NCI-H2029 (cell line): ENCODE measurements around the gene CENPP.
"Not testable (repeated sequence)": the region's sequence is repeated elsewhere in the genome, so short reads cannot be mapped to it uniquely, and the experiment has no call there.

Experiments
- DNase-seq: peaks from one replicate; lab custom pipeline; 2025; lab: John Stamatoyannopoulos, UW

The CENPP gene

GRCh38 chr9:92380603-92381002, 54.9 kb downstream of the CENPP start:
- no peak for DNase-seq

- DNase-seq = no peak
These were observed 56.0 kb downstream of the CENPP start for GRCh38 chr9:92381775-92382174.

DNA sequence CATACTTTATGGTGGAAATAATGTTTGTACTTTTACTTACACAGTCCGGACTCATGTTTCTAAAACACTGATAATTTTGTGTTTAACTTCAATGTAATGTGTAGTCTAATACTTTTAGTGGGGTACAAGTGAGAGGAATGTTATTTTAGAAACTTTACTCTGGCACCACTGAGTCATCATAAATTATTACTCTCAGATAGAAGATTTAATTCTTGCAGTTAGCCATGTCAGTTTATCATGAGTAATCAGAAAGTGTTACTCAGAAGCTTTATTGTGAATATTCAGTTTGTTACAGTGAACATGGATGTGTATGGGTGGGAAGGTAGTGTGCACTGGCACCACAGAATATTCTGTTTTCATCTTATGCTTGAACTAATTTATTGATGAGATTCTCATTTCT, 58.6 kb downstream of the CENPP start:
- no peak for DNase-seq

DNA sequence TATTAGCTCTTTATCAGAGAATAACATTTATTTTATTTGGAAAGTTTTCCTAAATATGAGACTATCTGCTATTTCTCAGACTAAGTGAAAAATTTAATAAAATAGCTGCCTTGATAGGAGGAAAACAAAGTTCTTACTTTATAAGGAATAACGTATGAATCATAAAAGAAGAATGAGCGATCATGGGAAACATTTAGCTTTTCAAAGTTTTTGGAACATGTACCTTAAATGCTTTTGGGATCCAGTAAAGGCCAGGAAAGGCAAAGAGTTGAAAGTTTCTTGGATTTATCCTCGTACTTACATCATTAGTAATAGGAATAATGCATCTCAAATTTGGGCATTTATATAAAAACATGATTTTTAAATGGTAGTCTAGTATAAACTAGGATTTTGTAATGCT, 59.2 kb downstream of the CENPP start:
- DNase-seq = no peak

DNA sequence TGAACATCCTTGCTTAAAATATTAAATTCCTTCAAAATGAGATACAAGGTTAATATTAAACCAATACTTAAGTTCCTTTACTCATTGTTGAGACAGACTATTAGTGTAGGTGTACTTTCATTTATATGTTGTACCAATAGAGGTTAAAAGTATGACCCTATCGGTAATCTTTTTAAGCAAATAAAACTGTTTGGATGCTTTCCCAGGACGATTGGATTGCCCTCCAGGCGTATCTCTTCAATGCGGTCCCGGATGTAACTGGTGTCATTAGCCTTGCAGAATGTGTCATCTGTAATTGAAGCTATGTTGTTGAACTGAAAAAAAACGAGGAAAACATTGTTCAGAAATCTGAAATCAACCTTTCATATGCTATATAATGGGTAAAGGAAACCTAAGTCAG, 59.7 kb downstream of the CENPP start:
- DNase-seq = peak; percentile 43

DNA sequence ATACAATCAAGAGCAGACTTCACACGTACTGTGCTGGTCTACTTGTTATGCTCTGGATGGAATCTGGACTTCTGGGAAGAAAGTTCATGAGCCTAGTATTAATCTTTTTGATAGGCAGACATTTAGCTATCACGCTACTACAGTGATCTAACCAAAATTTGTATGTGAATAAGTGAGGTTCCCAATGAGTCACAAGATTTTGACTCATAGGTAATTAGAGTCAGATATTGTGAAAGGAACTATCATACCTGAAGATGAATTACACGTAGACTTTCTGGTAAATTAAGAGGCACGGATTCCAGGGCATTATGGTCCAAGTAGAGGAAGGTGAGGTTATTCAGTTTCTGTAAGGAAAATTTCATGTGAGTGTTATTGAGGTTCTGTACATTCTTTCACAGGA, 60.2 kb downstream of the CENPP start:
- no peak for DNase-seq

GRCh38 chr9:92392690-92393089, 66.9 kb downstream of the CENPP start:
- DNase-seq = no peak

DNA sequence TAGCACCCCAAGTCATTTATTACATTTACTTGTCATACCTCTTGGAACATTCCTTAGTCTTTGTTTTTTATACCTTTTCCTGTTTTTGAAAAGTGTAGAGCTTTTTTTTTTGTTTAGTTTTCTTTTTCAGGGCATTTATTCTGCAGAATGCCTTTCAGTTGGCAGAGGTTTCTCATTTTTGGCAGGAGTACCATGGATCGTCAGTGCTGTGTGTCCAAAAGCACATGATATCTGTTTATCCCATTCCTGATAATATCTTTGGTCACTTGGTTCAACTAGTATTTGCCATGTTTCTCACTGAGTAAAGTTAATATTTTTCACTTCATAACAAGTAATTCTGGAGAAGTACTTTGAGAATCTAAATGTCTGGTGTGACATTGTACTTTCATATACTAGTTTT, 67.9 kb downstream of the CENPP start:
- DNase-seq = no peak

DNA sequence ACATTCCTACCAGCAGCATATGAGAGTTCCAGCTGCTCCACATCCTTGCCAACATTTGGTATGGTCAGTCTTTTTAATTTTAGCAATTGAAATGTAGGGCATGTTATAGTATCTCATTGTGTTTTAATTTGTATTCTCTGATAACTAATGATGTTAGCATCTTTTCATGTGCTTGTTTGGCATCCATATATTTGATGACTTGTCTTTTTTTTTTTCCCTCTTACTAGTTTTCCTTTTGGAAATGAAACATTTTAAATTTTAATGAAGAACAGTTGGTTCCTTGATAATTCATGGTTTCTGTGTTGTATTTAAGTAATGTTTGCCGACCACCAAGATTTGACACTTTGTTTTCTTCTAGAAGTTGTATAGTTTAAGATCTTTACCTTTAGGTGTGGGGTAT, 69.9 kb downstream of the CENPP start:
- DNase-seq = no peak

DNA sequence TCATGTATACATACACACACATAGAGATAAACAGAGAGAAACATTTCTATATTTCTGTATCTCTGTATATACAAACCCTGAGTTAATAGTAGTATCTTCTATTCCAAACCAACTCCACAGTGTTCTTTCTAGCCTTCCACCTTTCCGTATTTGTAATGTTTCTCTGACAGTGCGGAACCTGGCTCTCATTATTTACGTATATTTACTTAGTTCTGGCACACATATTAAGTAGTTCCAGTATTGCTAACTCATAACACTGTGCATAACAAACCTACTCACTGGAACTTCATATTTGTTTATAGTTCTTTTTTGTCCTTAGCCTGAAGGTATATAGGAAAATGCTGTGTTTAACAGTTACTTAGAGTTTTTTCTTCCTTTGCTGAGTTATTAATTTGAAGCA, 72.1 kb downstream of the CENPP start:
- no peak for DNase-seq

GRCh38 chr9:92402360-92402759, 76.6 kb downstream of the CENPP start:
- no peak for DNase-seq

GRCh38 chr9:92402826-92403745, 77.3 kb downstream of the CENPP start:
- DNase-seq = no peak

- no peak for DNase-seq
These were observed 78.5 kb downstream of the CENPP start, which contains the start of gene OGN for GRCh38 chr9:92404042-92404836. Gene OGN (minus strand): TSS chr9:92404578. CDS start chr9:92403407, 1,171 bp downstream.

DNA sequence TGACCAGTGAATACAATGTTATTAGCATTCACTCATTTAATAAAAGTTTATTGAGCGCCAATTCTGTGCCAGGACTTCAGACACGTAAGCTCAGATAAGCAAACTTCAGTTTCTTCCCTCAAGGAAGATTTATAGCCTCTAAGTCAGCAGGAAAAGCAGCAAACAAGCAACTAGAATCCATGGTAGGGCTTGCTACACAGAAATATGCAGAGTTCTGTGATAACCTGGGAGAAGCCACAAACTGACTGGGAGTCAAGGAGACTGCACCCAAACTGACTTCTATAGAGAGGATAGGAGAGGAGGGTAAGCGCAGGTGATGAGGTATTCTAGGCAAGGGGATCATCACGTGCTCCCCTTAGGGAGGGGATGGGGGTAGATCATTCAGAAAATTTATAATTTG, 80.1 kb downstream of the CENPP start:
- DNase-seq = no peak

- DNase-seq = no peak
These were observed 80.7 kb downstream of the CENPP start for GRCh38 chr9:92406477-92406876.

GRCh38 chr9:92407818-92408217, 82.1 kb downstream of the CENPP start:
- no peak for DNase-seq

DNA sequence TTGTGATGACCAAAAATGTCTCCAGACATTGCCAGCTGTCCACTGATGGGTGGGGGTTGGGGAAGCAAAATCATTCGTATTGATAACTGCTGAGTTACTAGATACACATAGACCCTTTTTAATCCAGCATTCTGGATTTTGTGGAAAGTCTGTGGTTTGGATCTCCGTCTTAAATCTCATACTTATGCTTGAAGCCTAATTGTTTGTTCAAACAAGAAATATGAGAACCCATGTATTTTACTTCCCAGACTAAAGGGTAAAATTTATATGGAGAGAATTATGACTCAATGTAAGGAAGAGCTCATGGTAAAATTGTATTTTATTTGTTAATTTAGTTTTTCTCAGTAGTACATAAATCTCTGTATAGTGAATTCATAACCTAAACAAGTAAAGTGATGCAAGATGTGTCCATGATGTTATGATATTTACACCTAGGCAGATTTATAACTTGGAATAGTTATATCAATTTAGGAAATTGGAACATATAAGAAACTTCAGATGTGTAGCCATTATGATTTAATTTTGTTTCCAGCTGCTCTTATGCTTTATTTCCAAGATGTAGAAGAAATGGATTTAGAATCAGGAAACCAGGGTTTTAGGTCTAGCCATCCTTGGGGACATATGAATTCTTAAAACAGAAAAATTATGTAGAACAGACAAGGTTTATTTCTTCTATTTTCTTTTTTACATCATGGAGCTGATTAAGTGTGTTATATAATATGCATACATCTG, 83.2 kb downstream of the CENPP start:
- DNase-seq = no peak

- DNase-seq = not testable (repeated sequence)
These were observed 85.4 kb downstream of the CENPP start for GRCh38 chr9:92411157-92411556.

DNA sequence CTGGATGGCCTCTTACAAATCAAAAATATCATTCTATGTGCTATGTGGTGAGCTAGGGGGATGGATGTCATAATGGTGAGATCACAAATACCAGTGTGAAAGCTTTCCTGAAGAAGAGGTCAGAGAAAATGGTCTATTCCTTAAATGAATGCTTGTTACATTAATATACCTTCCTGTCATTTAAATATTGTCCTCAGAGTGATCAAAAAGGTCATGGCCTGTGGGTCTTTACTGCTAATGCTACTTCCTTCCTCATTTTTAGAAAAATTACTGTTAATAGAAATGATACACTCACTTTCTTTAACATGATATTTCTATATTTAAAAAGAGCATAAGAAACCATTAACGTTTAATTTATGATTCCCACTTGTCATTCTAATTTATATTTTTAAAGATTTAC, 88.8 kb downstream of the CENPP start:
- no peak for DNase-seq

GRCh38 chr9:92422611-92423338, 97.0 kb downstream of the CENPP start:
- DNase-seq = no peak

GRCh38 chr9:92423612-92424011, 97.9 kb downstream of the CENPP start:
- no peak for DNase-seq

GRCh38 chr9:92424340-92424739, 98.6 kb downstream of the CENPP start, which contains the start of gene OMD:
Gene OMD (minus strand): TSS chr9:92424471. CDS start chr9:92417558, 6,913 bp downstream.
- DNase-seq = no peak
